ENCODE measurements around the gene SLC22A23.
"Not testable (repeated sequence)": the region's sequence is repeated elsewhere in the genome, so short reads cannot be mapped to it uniquely, and the experiment has no call there.

SLC22A23 gene

GRCh38 chr6:3381233-3381921 lies 75.5 kb downstream of the SLC22A23 start:
- Histone ChIP-seq H3K4me3 (no peak overlapping the region), H3K9me3 (ENCODE audit: low read depth, low read length) (no peaks in the 10 kb centered on the region), H3K36me3 (ENCODE audit: insufficient read depth, low read length) (no peaks in the 10 kb centered on the region), H3K9ac (ENCODE audit: insufficient read length) (no peak overlapping the region), H3K27ac (no peak overlapping the region)
- TF ChIP-seq FOXP2 (optimal IDR thresholded peaks at IDR 0.05; ENCODE audit: control extremely low read depth, extremely low read length, insufficient read depth) (no peak), POLR2AphosphoS5 (IDR thresholded peaks at IDR 0.05; ENCODE audit: borderline replicate concordance, low read depth, low read length) (no peak), EZH2 (IDR thresholded peaks at IDR 0.05) (no peak)
- no peak for DNase-seq (ENCODE audit: low read depth, low spot score)

GRCh38 chr6:3380344-3381232 lies 76.3 kb downstream of the SLC22A23 start:
- no peak for TF ChIP-seq FOXP2 (optimal IDR thresholded peaks at IDR 0.05; ENCODE audit: control extremely low read depth, extremely low read length, insufficient read depth)
- TF ChIP-seq EZH2 (IDR thresholded peaks at IDR 0.05), result no peak
- no peak for TF ChIP-seq POLR2AphosphoS5 (IDR thresholded peaks at IDR 0.05; ENCODE audit: borderline replicate concordance, low read depth, low read length)
- no peak for DNase-seq (ENCODE audit: low read depth, low spot score)
- Histone ChIP-seq H3K4me3 (no peak overlapping the region), H3K9ac (ENCODE audit: insufficient read length) (no peak overlapping the region), H3K27ac (no peak overlapping the region), H3K9me3 (ENCODE audit: low read depth, low read length) (no peaks in the 10 kb centered on the region), H3K36me3 (ENCODE audit: insufficient read depth, low read length) (no peaks in the 10 kb centered on the region)

- no peak overlapping the region for H3K27ac ChIP-seq
- H3K9me3 ChIP-seq (ENCODE audit: low read depth, low read length), result no peaks in the 10 kb centered on the region
- TF ChIP-seq EZH2 (IDR thresholded peaks at IDR 0.05) (no peak), FOXP2 (optimal IDR thresholded peaks at IDR 0.05; ENCODE audit: control extremely low read depth, extremely low read length, insufficient read depth) (no peak), POLR2AphosphoS5 (IDR thresholded peaks at IDR 0.05; ENCODE audit: borderline replicate concordance, low read depth, low read length) (no peak)
- no peak overlapping the region for H3K9ac ChIP-seq (ENCODE audit: insufficient read length)
- H3K36me3 ChIP-seq (ENCODE audit: insufficient read depth, low read length), result no peaks in the 10 kb centered on the region
- H3K4me3 ChIP-seq, result peak overlapping the region; percentile 37
- no peak for DNase-seq (ENCODE audit: low read depth, low spot score)
These were observed 77.3 kb downstream of the SLC22A23 start for GRCh38 chr6:3379482-3380060.

- not testable (repeated sequence) for DNase-seq (ENCODE audit: low read depth, low spot score); H3K27ac ChIP-seq; H3K9ac ChIP-seq (ENCODE audit: insufficient read length); H3K36me3 ChIP-seq (ENCODE audit: insufficient read depth, low read length); H3K4me3 ChIP-seq; H3K9me3 ChIP-seq (ENCODE audit: low read depth, low read length)
These were observed 78.0 kb downstream of the SLC22A23 start for GRCh38 chr6:3378808-3379207.

- not testable (repeated sequence) for H3K9me3 ChIP-seq (ENCODE audit: low read depth, low read length); H3K4me3 ChIP-seq; H3K36me3 ChIP-seq (ENCODE audit: insufficient read depth, low read length); H3K9ac ChIP-seq (ENCODE audit: insufficient read length); DNase-seq (ENCODE audit: low read depth, low spot score); H3K27ac ChIP-seq
These were observed 78.5 kb downstream of the SLC22A23 start for GRCh38 chr6:3378398-3378782.

- DNase-seq (ENCODE audit: low read depth, low spot score), result no peak
- H3K9ac ChIP-seq (ENCODE audit: insufficient read length), result no peak overlapping the region
- no peak for TF ChIP-seq POLR2AphosphoS5 (IDR thresholded peaks at IDR 0.05; ENCODE audit: borderline replicate concordance, low read depth, low read length)
- TF ChIP-seq FOXP2 (optimal IDR thresholded peaks at IDR 0.05; ENCODE audit: control extremely low read depth, extremely low read length, insufficient read depth), result no peak
- no peak for TF ChIP-seq EZH2 (IDR thresholded peaks at IDR 0.05)
- H3K36me3 ChIP-seq (ENCODE audit: insufficient read depth, low read length), result no peaks in the 10 kb centered on the region
- no peak overlapping the region for H3K27ac ChIP-seq
- no peak overlapping the region for H3K4me3 ChIP-seq
- H3K9me3 ChIP-seq (ENCODE audit: low read depth, low read length), result no peaks in the 10 kb centered on the region
These were observed 79.1 kb downstream of the SLC22A23 start for GRCh38 chr6:3377536-3378397.

- no peaks in the 10 kb centered on the region for H3K36me3 ChIP-seq (ENCODE audit: insufficient read depth, low read length)
- DNase-seq (ENCODE audit: low read depth, low spot score), result no peak
- H3K9ac ChIP-seq (ENCODE audit: insufficient read length), result no peak overlapping the region
- TF ChIP-seq FOXP2 (optimal IDR thresholded peaks at IDR 0.05; ENCODE audit: control extremely low read depth, extremely low read length, insufficient read depth) (no peak), EZH2 (IDR thresholded peaks at IDR 0.05) (no peak), POLR2AphosphoS5 (IDR thresholded peaks at IDR 0.05; ENCODE audit: borderline replicate concordance, low read depth, low read length) (no peak)
- H3K9me3 ChIP-seq (ENCODE audit: low read depth, low read length), result no peaks in the 10 kb centered on the region
- H3K27ac ChIP-seq, result no peak overlapping the region
- no peak overlapping the region for H3K4me3 ChIP-seq
These were observed 79.8 kb downstream of the SLC22A23 start for GRCh38 chr6:3376893-3377535.

GRCh38 chr6:3376064-3376463 lies 80.8 kb downstream of the SLC22A23 start:
- Histone ChIP-seq H3K27ac (no peak overlapping the region), H3K9me3 (ENCODE audit: low read depth, low read length) (no peaks in the 10 kb centered on the region)
- TF ChIP-seq FOXP2 (optimal IDR thresholded peaks at IDR 0.05; ENCODE audit: control extremely low read depth, extremely low read length, insufficient read depth), result no peak
- no peak for TF ChIP-seq POLR2AphosphoS5 (IDR thresholded peaks at IDR 0.05; ENCODE audit: borderline replicate concordance, low read depth, low read length)

More at GRCh38 chr6:3376064-3376463, 80.8 kb downstream of the SLC22A23 start:
- no peak for DNase-seq (ENCODE audit: low read depth, low spot score)
- no peak overlapping the region for H3K9ac ChIP-seq (ENCODE audit: insufficient read length)
- no peaks in the 10 kb centered on the region for H3K36me3 ChIP-seq (ENCODE audit: insufficient read depth, low read length)
- no peak overlapping the region for H3K4me3 ChIP-seq

All from SK-N-MC (cell line).